ENCODE measurements around the gene ST3GAL4.

- TF ChIP-seq MAX (IDR thresholded peaks at IDR 0.05) (no peak), ZBTB7A (IDR thresholded peaks at IDR 0.05; ENCODE audit: low read depth) (no peak), TAF1 (IDR thresholded peaks at IDR 0.05; ENCODE audit: low read depth) (no peak), CEBPB (IDR thresholded peaks at IDR 0.05) (no peak), EP300 (IDR thresholded peaks at IDR 0.05; ENCODE audit: borderline replicate concordance) (no peak), RAD21 (IDR thresholded peaks at IDR 0.05; ENCODE audit: low read depth) (no peak), NFIC (IDR thresholded peaks at IDR 0.05) (no peak), USF1 (IDR thresholded peaks at IDR 0.05) (no peak), REST (IDR thresholded peaks at IDR 0.05; ENCODE audit: low read depth) (no peak)
Measured at GRCh38 chr11:126405906-126406305, 50.4 kb downstream of the ST3GAL4 start.

Data from Ishikawa (cell line).